Stimulated activated CD8-positive, alpha-beta memory T cell treated with anti-CD3 and anti-CD28 coated beads, Interleukin-4, amount 100 ng/mL, for 4 hours (primary cell): ENCODE data around the gene GLP1R.

Experiments used
- DNase-seq, 2 donors: peaks; one replicate each; pipeline ENCODE4 v3.0.0-alpha.2; 2020; ENCODE audit warnings: low read depth in 2 of 2, low spot score in 1 of 2

Gene GLP1R

GRCh38 chr6:39085129-39085797 lies 36.7 kb downstream of the GLP1R start:
- no peak for DNase-seq

DNA sequence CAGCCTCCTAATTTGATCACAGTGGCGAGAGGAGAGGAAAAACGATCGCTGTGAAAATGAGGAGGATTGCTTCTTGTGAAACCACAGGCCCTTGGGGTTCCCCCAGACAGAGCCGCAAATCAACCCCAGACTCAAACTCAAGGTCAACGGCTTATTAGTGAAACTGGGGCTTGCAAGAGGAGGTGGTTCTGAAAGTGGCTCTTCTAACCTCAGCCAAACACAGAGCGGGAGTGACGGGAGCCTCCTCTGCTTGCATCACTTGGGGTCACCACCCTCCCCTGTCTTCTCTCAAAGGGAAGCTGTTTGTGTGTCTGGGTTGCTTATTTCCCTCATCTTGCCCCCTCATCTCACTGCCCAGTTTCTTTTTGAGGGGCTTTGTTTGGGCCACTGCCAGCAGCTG lies 37.7 kb downstream of the GLP1R start:
- no peak for DNase-seq

DNA sequence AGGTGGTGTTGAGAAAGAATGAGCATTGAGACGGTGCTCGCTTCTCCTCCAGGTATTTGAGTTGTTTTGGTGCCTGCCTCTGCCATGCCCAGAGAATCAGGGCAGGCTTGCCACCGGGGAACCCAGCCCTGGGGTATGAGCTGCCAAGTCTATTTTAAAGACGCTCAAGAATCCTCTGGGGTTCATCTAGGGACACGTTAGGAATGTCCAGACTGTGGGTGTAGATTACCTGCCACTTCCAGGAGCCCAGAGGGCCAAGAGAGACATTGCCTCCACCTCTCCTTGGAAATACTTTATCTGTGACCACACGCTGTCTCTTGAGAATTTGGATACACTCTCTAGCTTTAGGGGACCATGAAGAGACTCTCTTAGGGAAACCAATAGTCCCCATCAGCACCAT lies 38.1 kb downstream of the GLP1R start:
- DNase-seq = no peak

DNA sequence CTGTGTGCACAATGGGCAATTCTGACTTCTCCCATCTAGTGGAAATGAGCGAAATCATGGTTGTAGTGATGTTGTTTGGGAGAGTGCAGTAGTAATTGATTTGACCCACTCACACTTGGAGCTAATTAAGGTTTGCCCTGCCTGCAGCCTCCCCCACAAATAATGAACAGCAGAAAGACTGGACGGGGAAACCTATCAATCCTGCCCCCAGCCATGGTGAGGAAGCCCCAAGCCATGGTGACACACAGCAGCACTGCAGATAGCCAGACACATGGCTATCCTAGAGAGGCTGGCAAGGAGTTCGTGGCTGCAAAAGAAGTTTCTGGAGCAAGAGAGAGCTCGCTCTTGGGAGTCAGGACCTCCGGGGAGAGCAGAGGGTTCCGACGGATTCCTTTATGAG lies 38.6 kb downstream of the GLP1R start:
- DNase-seq = no peak

DNA sequence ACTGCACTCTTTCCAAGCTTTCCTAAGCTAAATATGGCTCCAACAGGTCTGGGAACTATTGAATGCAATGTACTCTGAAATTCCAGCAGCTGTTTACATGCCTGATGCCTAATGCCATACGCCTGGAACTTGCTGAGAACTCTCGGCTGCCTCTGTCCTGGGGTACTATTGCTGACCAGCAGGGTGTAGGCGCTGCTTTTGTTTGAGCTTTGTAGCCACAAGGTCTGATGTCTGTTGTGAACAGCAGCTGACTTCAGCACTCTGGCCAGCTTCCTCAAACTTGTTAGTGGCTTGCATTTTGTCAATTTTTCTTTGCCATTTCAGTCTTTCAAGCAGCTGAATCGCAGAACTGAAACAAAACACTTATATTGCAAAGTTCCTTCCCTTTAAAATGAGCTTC lies 39.8 kb downstream of the GLP1R start:
- no peak for DNase-seq

DNA sequence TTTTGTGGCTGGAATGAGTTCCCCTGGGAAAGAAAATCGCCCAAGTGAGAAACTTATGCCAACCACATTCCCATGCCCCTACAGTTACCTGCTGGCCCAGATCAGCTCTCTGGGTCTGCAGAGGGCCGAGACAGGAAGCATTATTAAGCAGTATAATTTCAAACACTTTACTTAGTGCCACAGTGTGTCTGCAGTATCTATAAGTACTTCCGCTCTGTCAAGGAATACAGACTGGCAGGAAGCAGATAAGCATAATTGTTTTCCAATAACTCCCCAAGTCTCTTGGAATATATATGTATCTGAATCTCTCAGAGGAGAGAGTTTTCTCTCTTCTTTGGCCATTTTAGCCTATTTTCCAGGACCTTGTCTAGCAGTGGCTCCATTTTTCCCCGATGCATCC lies 41.5 kb downstream of the GLP1R start:
- DNase-seq = no peak

DNA sequence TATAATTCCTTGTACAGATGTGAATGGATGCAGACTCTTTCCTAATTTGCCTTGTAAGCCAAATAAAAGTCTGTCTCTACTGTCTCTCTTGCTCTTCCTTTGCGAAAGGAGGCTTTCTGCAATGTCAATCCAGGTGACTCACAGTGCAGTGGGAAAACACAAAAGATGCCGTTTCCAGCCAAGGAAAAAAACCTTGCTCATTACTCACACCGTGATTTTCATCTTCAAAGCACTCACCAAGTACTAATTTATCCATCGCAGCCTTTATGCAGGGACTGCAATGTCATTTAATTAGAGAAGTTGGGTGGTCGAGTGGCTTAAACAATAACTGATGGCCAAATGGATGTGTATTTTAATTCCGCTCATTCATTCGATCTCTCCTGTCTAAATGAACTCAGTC lies 42.6 kb downstream of the GLP1R start:
- DNase-seq = no peak

DNA sequence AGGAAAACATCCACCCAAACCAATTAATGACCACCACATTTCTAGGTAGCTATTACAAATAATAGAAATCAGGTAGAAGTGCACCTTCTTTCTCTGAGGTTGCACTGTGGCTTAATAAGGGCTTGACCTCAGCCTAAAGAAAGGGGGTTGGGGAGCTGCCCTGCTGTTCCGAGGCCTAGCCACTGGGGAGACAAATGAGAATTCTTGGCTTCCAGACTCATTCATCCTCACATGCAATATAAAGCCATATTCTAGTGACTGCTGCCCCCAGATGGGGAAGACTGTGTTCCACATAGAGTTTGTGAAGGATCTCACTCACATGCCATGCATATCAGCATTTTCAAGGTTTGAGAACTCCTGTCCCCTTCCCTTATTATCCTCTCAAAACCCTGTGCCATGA lies 43.5 kb downstream of the GLP1R start:
- no peak for DNase-seq

DNA sequence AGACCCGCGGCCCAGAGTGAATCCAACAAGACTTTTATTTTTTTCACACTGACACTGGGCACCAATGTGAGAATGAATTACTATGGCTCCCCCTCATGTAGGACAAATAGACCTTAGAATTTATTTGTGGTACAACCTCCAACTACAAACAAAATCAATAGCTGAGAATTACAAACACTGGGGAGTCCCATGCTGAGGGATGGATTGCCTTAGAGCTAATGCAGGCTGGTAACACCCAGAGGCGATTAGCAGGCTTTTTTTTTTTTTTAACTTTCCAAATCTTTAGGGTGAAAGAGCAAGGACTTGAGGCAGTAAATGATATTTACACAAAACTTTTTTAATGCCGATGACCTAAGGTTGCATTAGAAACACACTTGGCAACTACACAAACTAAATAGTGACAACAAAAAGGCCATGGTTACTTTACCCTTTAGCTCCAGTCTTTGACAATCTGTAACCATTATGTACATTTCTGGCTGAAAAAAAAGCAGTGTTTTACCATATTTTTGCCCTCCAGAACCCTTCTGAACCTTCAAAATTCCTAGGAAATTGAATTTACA lies 44.6 kb downstream of the GLP1R start:
- DNase-seq = no peak

GRCh38 chr6:39095578-39095977 lies 47.0 kb downstream of the GLP1R start:
- no peak for DNase-seq

- no peak for DNase-seq
Observed at GRCh38 chr6:39100358-39100757, 51.8 kb downstream of the GLP1R start.

- DNase-seq = no peak
Observed at GRCh38 chr6:39102071-39102820, 53.7 kb downstream of the GLP1R start.

DNA sequence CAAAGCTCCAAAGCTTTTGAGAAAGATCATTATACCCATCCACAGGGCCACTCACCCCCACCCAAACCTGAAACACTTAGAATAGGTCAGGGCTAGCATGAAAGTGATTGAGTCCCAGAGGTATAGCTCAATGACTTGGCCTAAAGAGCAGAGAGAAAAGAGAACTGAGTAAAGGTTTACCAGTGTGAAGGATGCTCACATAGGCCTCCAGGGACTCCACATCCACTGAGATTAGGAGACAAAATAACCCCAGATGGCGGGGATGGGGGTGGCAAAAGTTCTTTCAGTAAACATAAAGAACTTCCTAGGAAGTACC lies 54.2 kb downstream of the GLP1R start:
- no peak for DNase-seq

GRCh38 chr6:39104528-39104927 lies 55.9 kb downstream of the GLP1R start:
- no peak for DNase-seq

GRCh38 chr6:39107034-39107433 lies 58.5 kb downstream of the GLP1R start:
- DNase-seq = no peak

DNA sequence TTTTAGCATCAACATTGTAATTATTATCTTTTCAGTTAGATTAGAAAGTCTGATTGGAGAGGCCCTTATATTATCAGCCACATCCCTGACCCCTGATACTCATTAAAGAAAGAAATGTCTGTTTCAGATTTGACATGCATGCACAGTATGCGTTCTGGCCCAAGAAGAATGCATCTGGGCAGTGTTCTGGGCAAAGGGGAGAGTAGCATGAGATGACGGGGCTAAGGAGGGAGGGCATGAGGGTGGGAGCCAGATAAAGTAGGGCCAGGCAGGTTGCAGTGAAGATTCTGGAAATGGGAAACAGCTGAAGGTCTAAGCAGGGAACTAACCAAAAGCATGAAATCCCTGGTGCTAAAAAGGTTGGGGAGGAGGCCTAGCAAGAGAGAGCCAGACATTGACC lies 59.1 kb downstream of the GLP1R start:
- no peak for DNase-seq

DNA sequence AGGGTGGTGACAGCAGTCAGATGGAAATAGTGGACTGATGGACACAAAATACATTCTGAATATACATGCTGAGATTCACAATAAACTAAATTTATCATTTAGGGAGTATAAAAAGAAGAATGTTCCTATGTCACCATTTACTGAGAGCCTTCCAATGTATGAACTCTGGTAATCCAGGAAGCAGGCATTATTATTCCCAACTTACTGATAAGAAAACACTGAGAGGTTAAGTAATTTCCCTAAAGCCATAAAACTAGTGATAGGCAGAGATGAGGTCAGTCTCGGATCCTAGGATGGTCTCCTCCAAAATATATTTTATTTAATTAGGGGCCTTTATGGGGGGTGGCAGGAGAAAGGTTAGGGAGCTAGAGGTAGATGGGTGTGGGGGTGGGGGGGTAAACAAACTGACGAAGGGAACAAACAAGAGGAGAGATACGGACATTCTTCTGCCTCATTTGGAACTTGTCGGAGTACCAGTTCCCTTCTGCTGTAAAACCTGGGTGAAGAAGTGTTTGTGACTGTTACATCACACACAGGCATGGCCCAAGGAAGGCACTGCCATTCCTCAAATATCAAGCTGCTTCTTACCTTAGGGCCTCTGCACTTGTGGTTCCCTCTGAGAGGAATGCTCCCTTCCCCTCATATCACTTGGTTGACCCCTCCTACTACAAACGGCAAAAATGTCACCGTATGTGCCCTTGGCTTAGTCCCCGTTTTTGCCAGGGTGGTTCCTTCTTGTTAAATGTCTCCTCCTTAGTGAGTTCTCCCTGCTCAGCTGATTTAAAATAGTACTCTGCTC lies 59.7 kb downstream of the GLP1R start:
- no peak for DNase-seq

GRCh38 chr6:39111280-39111679 lies 62.7 kb downstream of the GLP1R start:
- DNase-seq = no peak

DNA sequence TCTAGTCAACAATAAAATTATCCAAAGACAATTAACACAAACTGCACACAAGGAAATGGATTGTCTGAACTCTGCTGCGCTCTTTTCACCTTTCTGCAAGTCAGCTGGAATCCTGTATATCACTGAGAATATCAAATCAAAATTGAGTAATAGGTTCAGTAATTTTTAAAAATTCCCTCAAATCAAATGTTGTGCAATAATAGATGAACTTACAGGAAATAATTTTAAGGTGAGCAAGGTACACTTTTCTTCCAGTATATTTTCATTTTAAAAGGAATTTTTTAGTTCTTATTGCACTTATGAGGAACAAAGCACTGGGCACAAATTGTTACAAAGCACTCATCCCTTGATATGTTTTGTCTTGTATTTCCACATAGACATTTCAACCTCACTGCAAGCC lies 65.2 kb downstream of the GLP1R start:
- no peak for DNase-seq

DNA sequence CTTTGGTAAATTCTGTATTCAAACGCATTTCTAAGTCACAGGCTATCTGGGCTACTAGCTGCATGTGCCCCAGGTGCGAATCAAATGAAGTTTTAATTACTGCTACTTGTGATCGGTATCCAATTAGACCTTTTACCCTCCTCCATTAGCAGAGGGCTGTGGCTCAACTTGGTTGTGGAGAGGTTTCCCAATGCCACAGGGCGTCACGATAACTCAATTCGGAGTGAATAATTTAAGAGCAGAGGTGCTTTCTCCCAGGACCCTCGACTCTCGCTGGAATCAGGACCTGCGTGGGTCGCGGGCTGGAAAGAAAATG lies 65.8 kb downstream of the GLP1R start:
- no peak for DNase-seq

DNA sequence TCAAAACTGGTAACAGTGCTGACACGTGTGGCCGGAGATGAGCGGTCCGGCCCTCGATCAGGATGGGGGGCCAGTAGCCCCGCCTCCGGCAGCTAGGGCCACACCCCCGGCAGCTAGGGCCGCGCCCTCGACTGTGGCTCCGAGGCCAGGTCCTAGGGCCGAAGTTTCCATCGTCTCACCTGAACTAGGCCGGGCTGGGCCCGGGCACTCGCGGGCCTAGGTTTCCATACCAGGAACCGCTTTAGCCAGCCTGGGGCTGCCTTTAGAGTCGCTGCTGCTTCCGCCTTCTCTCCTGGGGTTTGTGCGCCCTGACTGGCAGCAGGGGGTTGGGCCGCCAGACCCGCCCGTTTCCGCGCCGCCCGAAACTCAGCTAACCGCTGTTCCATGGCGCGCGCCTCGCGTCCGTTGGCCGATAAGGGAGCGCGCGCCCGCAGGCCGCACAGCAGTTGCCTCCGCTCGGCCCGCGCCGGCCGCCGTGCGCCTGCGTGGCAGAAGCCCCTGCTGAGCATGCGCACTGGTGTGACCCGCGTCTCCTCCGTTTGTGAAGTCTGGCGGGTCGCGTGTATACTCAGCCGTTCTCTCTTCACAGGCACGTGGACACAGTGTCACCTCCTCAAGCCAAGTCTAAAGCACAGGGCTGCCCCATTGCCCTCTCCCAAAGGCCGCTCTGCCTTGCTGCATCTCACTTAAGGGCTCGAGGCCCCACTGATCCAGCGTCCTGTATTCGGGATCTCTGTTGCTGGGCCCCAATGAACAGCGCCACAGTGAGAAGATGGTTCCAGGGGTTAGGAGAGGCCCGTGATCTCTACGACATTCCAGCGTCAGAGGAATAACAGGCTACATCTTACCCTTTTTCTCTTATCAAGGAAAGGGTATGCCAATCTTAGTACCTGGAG lies 66.4 kb downstream of the GLP1R start, which contains the start of gene SAYSD1:
TSS of gene SAYSD1 (minus strand) at position 483 of the 896 bp plus-strand sequence. CDS start at position 386, 97 bp downstream.
- DNase-seq = peak; percentile 80 to 87
